KOPT-K1 (cell line): ENCODE results near the gene SHC2.
"Not testable (repeated sequence)": the region's sequence is repeated elsewhere in the genome, so short reads cannot be mapped to it uniquely, and the experiment has no call there.

Experiments
- H3K27ac ChIP-seq: fragments of 200-600 bp; sonication (generic); 2 replicates; pipeline ENCODE4 v1.5.1; 2016; ENCODE audit warnings: antibody characterized with exemption, mild to moderate bottlenecking, low read depth, low read length; ENCODE audit not compliant: poor library complexity, severe bottlenecking
- H3K36me3 ChIP-seq: fragments of 200-600 bp; sonication (generic); 2 replicates; pipeline ENCODE4 v1.5.1; 2017; ENCODE audit warnings: antibody characterized with exemption, mild to moderate bottlenecking, low read length, moderate library complexity; ENCODE audit not compliant: insufficient read depth
- H3K9me3 ChIP-seq: fragments of 200-600 bp; sonication (generic); 2 replicates; pipeline ENCODE4 v1.5.1; 2017; ENCODE audit warnings: antibody characterized with exemption, low read length, mild to moderate bottlenecking; ENCODE audit not compliant: insufficient read depth, poor library complexity, severe bottlenecking

Gene SHC2

DNA sequence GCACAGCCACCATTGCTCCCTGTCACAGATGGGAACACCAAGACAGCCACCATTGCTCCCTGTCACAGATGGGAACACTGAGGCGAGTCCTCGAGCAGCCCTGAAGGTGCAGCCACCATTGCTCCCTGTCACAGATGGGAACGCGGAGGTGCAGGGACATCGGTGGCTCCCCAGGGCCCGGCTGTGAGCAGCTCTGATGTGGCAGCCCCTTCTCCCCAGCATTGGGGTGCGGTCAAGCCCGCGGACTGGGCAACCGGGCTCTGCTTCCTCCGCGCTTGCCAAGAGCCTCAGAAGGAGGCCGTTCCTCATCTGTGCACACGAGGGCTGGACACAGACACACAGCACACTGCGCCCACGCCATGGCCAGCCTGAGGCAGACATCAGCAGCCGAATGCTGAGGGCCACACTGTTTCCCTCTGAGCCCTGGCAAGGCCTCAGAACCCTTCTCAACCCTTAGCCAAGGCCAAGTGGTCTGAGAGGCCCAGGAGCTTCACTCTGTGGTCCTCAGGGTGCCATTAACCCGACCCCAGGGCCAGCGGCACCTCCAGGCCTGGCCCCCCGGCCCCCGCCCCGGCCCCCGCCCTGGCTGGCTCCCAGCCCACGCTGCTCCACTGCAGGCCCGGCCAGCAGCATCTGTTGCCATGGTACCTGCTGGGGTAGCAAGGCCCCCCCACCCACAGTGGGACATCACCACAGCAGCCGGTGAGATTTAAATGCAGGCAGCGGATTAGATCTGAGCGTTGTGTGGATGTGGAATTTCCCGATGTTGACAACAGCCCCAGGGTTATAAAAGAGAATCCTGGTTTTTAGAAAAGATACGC is 70.2 kb downstream of the SHC2 start:
- Histone ChIP-seq H3K9me3 (peaks cover 3% of the 10 kb centered on the region), H3K36me3 (no peaks in the 10 kb centered on the region)

DNA sequence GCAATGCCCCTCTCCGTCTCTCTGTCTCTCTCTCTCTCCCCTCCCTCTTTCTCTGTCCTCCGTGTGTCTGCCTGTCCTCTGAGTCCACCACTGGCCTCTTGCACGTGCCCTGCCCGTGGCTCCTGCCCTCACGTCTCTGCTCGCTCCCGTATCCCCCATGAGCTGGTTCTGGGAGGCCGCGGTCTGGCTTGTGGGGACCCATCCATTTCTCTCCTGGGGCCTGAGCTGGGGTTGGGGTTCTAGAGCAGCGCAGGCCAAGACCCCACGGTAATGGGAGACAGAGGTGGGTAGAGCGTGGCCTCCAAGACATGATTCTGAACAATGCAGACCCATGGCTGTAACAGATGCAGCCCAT is 70.9 kb downstream of the SHC2 start:
- H3K36me3 ChIP-seq, result no peaks in the 10 kb centered on the region
- no peaks in the 10 kb centered on the region for H3K9me3 ChIP-seq
- H3K27ac ChIP-seq, result no peak overlapping the region

More for the DNA sequence above, 70.2 kb downstream of the SHC2 start:
- H3K27ac ChIP-seq, result no peak overlapping the region

DNA sequence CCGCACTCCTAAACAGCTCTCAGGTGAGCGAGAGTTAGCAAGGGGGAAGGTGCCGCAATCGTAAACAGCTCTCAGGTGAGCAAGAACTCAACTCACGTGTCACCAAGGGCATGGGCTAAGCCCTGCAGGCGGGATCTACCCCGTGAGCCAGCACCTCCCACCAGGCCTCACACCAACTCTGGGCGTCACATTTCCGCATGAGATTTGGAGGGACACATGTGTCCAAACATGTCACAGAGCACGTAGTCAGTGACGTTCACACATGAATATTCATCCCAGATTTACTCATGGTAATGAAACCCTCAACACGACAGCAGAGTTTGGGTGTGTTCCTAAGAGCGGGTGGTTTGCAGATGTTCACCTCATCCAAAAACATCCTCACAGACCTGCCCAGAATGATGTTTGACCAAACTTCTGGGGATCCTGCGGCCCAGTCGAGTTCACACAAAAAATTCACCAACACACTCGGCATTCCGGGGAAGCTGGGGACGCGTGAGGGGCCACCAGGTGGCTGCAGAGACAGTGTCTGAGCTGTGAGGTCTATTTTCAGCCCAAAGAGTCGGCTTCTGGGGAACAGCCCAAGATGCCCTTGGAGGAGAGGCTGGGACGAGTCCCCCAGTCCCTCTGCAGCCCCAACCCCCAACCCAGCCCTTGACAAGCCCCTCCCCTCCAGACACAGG is 71.4 kb downstream of the SHC2 start:
- Histone ChIP-seq H3K27ac (no peak overlapping the region), H3K36me3 (no peaks in the 10 kb centered on the region), H3K9me3 (no peaks in the 10 kb centered on the region)

DNA sequence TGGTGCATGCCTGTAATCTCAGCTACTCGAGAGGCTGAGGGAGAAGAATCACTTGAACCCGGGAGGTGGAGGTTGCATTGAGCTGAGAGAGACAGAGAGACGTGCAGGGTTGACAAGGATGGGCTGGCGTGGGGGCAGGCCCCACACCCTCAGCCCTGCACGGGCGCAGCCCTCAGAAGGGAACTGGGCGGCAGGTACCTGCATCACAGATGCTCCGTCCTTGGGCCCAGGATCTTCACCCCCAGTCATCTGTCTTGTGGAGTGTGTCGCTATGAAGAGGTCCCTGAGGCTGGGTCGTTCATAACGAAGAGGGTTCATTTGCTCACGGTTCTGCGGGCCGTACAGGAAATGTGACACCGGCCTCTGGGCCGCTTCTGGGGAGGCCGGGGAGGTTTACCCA is 72.1 kb downstream of the SHC2 start:
- Histone ChIP-seq H3K27ac (no peak overlapping the region), H3K9me3 (no peaks in the 10 kb centered on the region), H3K36me3 (no peaks in the 10 kb centered on the region)

DNA sequence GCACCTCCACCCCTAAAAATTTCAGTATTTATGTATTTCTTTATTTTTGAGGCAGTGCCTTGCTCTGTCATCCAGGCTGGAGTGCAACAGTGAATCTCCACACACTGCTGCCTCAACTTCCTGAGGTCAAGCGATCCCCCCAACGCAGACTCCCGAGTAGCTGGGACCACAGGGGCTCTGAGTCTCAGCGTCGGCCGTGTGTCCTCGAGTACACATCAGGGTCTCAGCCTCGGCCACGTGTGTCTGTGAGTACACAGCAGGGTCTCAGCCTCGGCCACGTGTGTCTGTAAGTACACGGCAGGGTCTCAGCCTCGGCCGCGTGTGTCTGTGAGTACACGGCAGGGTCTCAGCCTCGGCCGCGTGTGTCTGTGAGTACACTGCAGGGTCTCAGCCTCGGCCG is 73.1 kb downstream of the SHC2 start:
- H3K9me3 ChIP-seq, result no peaks in the 10 kb centered on the region
- no peak overlapping the region for H3K27ac ChIP-seq
- no peaks in the 10 kb centered on the region for H3K36me3 ChIP-seq

DNA sequence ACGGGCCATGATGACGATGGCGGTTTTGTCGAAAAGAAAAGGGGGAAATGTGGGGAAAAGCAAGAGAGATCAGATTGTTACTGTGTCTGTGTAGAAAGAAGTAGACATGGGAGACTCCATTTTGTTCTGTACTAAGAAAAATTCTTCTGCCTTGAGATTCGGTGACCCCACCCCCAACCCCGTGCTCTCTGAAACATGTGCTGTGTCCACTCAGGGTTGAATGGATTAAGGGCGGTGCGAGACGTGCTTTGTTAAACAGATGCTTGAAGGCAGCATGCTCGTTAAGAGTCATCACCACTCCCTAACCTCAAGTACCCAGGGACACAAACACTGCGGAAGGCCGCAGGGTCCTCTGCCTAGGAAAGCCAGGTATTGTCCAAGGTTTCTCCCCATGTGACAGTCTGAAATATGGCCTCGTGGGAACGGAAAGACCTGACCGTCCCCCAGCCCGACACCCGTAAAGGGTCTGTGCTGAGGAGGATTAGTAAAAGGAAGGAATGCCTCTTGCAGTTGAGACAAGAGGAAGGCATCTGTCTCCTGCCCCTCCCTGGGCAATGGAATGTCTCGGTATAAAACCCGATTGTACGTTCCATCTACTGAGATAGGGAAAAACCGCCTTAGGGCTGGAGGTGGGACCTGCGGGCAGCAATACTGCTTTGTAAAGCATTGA is 74.1 kb downstream of the SHC2 start:
- H3K36me3 ChIP-seq, H3K27ac ChIP-seq, H3K9me3 ChIP-seq: not testable (repeated sequence)

DNA sequence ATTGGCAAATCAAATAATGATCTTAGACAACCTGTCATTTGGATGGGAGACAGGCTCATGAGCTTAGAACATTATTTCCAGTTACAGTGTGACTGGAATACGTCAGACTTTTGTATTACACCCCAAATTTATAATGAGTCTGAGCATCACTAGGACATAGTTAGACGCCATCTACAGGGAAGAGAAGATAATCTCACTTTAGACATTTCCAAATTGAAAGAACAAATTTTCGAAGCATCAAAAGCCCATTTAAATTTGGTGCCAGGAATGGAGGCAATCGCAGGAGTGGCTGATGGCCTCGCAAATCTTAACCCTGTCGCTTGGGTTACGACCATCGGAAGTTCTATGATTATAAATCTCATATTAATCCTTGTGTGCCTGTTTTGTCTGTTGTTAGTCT is 74.6 kb downstream of the SHC2 start:
- H3K36me3 ChIP-seq, H3K27ac ChIP-seq, H3K9me3 ChIP-seq: not testable (repeated sequence)

DNA sequence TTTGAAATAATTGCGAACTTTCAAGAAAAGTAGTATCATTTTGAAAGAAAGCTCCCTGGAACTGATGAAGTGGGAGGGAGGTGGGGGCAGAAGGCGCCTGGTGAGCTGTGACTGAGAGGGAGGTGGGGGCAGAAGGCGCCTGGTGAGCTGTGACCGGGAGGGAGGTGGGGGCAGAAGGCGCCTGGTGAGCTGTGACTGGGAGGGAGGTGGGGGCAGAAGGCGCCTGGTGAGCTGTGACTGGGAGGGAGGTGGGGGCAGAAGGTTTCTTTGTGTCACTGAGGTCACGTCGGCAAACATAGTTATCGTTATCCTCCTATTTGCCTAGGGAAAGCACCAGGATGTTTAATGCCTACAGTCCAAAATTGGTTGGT is 76.0 kb downstream of the SHC2 start:
- no peaks in the 10 kb centered on the region for H3K36me3 ChIP-seq
- no peaks in the 10 kb centered on the region for H3K9me3 ChIP-seq
- no peak overlapping the region for H3K27ac ChIP-seq

DNA sequence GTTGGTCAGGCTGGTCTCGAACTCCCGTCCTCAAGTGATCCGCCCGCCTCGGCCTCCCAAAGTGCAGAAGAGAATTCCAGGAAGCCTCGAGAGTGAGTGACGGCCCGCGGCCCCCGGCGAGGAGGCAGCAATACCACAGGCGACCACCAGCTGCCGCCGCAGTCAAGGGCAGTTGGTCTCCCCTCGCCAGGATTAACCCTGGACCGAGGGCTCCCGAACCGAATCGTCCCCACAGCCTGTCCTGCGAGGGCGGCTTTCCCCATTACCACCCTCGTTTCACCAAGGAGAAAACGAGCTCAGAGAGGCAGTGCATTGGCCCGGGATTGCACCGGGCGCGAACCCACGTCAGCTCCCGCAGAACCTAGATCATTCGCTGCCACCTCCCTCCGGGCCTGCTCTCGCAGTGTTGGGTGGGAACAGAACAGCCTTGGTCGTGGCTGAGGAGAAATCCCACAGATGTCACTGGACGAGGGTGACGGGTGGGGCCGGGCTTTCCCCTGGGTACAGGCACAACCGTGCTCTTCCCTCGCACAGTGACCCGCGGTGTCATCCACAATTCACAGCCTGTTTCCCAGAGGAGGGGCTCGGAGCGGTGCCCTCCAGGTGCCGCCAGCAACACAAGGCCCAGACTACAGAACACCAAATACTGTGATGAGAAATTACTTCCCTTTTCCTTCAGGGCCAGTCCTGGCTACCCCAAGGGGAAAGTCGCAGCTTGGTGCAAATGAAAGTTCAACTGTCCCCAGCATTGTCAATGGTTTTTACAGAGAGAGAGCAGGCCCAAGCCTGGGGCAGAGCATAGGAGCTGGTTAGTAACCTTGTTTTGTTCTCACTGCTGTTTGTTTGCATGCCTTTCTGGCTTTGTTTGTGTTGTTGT is 76.7 kb downstream of the SHC2 start:
- H3K9me3 ChIP-seq, result no peaks in the 10 kb centered on the region
- H3K36me3 ChIP-seq, result no peaks in the 10 kb centered on the region
- H3K27ac ChIP-seq, result no peak overlapping the region

DNA sequence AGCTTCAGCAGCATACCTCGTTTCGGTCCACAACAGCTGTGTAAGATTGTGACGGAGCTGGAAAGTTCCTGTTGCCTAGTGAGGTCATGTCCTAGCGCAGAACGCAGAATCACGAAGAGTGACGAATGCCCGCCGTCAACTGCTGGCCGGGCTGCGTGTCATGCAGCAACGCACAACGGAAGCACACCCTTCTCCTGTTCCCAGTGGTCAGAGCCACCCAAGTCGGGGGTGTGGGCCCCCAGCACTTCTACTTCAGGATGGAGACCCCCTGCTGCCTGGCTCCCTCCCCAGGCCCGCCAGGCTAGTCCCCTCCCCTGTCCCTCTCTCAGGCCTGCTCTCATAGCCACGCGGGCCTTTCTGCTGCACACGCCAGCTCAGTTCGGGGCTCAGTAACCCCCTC is 77.8 kb downstream of the SHC2 start:
- no peak overlapping the region for H3K27ac ChIP-seq
- H3K9me3 ChIP-seq, result no peaks in the 10 kb centered on the region
- H3K36me3 ChIP-seq, result no peaks in the 10 kb centered on the region

DNA sequence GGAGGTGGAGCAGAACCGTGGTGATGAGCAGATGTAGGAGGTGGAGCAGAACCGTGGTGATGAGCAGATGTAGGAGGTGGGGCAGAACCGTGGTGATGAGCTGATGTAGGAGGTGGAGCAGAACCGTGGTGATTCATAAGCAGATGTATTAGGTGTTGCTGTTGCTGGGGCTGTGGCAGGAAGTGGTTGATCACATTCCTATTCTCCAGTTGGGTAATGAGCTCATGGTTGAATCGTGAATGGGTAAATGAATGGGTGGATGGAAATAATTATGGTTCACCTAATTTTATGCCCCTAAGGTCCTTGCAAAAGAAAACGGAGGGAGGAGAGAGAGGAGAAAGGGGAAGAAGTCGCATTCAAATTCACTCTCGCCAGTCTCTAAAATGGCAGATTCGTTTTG is 78.3 kb downstream of the SHC2 start:
- H3K36me3 ChIP-seq, H3K27ac ChIP-seq, H3K9me3 ChIP-seq: not testable (repeated sequence)

DNA sequence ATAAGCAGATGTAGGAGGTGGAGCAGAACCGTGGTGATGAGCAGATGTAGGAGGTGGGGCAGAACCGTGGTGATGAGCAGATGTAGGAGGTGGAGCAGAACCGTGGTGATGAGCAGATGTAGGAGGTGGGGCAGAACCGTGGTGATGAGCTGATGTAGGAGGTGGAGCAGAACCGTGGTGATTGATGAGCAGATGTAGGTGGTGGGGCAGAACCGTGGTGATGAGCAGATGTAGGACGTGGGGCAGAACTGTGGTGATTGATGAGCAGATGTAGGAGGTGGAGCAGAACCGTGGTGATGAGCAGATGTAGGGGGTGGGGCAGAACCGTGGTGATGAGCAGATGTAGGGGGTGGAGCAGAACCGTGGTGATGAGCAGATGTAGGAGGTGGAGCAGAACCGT is 78.9 kb downstream of the SHC2 start:
- H3K36me3 ChIP-seq, H3K9me3 ChIP-seq, H3K27ac ChIP-seq: not testable (repeated sequence)

DNA sequence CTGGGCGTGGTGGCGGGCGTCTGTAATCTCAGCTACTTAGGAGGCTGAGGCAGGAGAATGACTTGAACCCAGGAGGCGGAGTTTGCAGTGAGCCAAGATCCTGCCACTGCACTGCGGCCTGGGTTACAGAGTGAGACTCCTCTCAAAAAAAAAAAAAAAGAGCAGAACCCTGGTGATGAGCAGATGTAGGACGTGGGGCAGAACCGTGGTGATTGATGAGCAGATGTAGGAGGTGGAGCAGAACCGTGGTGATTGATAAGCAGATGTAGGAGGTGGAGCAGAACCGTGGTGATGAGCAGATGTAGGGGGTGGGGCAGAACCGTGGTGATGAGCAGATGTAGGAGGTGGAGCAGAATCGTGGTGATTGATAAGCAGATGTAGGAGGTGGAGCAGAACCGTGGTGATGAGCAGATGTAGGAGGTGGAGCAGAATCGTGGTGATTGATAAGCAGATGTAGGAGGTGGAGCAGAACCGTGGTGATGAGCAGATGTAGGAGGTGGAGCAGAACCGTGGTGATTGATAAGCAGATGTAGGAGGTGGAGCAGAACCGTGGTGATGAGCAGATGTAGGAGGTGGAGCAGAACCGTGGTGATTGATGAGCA is 80.1 kb downstream of the SHC2 start:
- not testable (repeated sequence) for H3K9me3 ChIP-seq, H3K27ac ChIP-seq, H3K36me3 ChIP-seq

DNA sequence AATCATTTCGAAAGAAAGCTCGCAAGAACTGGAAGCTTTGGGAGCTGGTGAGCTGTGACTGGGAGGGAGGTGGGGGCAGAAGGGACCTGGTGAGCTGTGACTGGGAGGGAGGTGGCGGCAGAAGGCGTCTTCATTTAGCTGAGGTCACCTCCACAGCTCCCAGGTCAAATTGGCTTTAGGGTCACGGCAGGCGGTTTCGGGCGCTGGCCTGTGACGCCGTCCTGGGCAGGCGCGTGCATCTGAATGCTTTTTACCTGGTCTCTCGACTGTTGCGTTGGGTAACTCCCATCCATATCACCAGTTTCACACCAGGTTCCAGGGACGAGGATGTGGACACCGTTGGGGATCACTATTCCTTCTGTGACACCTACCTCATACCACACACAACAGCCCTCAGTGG is 81.0 kb downstream of the SHC2 start:
- Histone ChIP-seq H3K27ac (no peak overlapping the region), H3K36me3 (no peaks in the 10 kb centered on the region), H3K9me3 (no peaks in the 10 kb centered on the region)

DNA sequence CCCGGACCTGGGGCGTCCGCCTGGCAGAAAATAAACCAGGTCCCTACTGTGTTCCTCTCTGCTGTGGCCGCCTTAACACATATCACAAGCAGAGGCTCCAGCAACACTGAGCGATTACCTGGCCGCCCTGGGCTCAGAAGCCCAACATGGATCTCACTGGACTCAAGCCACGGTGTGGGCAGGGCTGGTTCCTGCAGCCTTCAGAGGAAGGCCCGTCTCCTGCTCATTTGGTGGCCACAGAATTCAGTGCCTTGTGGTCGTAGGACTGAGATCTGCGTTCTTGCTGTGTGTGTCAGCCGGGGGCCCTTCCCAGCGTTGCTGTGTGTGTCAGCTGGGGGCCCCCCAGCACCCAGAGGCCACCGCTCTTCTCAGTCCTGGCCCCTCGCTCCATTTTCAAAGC is 82.1 kb downstream of the SHC2 start:
- H3K27ac ChIP-seq, result no peak overlapping the region
- no peaks in the 10 kb centered on the region for H3K9me3 ChIP-seq
- no peaks in the 10 kb centered on the region for H3K36me3 ChIP-seq
